A549 (cell line): ENCODE results near the gene MKNK1. TPM values are rescaled to one million over a fixed set of nuclear protein-coding genes. Genes with fewer than 3 reads are reported as not detected.

Experiments
- ATAC-seq, 2 experiments: fragments of 200-7000 bp in 1 of 2; fragments of >200 bp in 1 of 2; cut with Nextera tagmentation in 1 of 2; cut with Tn5 transposase in 1 of 2; 3 replicates each; pipeline versions ENCODE4 v1.8.0 to v1.9.1; 2018 to 2020; ENCODE audit warnings: mild to moderate bottlenecking in 1 of 2, moderate library complexity in 1 of 2
- CTCF ChIA-PET: fragments of 300-600 bp; sonication (Branson Sonifier 250); formaldehyde crosslinking; extraction: SDS; loops from one replicate; lab custom pipeline; 2021; ENCODE audit warnings: antibody characterized with exemption, inconsistent platforms; lab: Yijun Ruan, JAX
- POLR2A ChIA-PET: fragments of 350-600 bp; formaldehyde crosslinking; extraction: SDS; loops from one replicate; lab custom pipeline; 2021; ENCODE audit warnings: antibody characterized with exemption, inconsistent platforms; lab: Yijun Ruan, JAX
- DNase-seq, 2 experiments: peaks; one replicate each; pipeline versions ENCODE4 v3.0.0 to v3.0.0-alpha.2; 2011 to 2016; ENCODE audit warnings: low read depth in 1 of 2, low spot score in 1 of 2
- FAIRE-seq: peaks from 2 replicates; lab custom pipeline; 2011; peaks lifted over from hg19 to GRCh38; lab: Jason Lieb, UNC
- H3K27ac ChIP-seq, 2 experiments: fragments of >200 bp; sonication (Bioruptor Twin); formaldehyde crosslinking; 3 replicates each; pipeline ENCODE4 v1.5.1; 2016 to 2017
- H3K4me1 ChIP-seq: fragments of >200 bp; sonication (Bioruptor Twin); formaldehyde crosslinking; 3 replicates; pipeline ENCODE4 v1.6.1; 2016
- H3K4me2 ChIP-seq: fragments of >200 bp; sonication (Bioruptor Twin); formaldehyde crosslinking; 3 replicates; pipeline ENCODE4 v1.6.1; 2016
- H3K4me3 ChIP-seq: fragments of >200 bp; sonication (Bioruptor Twin); formaldehyde crosslinking; 3 replicates; pipeline ENCODE4 v1.5.1; 2016
- H3K9me3 ChIP-seq: fragments of >200 bp; sonication (Bioruptor Twin); formaldehyde crosslinking; 3 replicates; pipeline ENCODE4 v1.6.1; 2016
- BHLHE40 ChIP-seq: IDR thresholded peaks from 2 replicates; pipeline ENCODE4 v1.6.1; 2012; ENCODE audit warnings: low read depth, low read length, inconsistent platforms
- CBX8 ChIP-seq: fragments of 200-600 bp; sonication (generic); IDR thresholded peaks from 2 replicates; pipeline ENCODE4 v1.6.1; 2016
- CEBPB ChIP-seq, 2 experiments: fragments of >200 bp in 1 of 2; sonication (Bioruptor Twin) in 1 of 2; formaldehyde crosslinking in 1 of 2; IDR thresholded peaks; 2 replicates each; pipeline ENCODE4 v1.6.1; 2012 to 2016
- FOSL2 ChIP-seq, 2 experiments: fragments of 450-650 bp in 1 of 2; fragments of >200 bp in 1 of 2; sonication (Bioruptor Twin) in 1 of 2; formaldehyde crosslinking; IDR thresholded peaks; 2 replicates each; pipeline versions ENCODE4 v1.5.0 to v1.6.1; 2016 to 2020; ENCODE audit warnings: mild to moderate bottlenecking in 1 of 2, moderate library complexity in 1 of 2
- FOXS1 ChIP-seq: fragments of 250-450 bp; sonication (Bioruptor Pico); IDR thresholded peaks from 2 replicates; pipeline ENCODE4 v1.5.0; 2020; ENCODE audit warnings: mild to moderate bottlenecking, moderate library complexity
- HDAC2 ChIP-seq: fragments of 200-600 bp; sonication (generic); IDR thresholded peaks from 2 replicates; pipeline ENCODE4 v1.6.1; 2016
- HEYL ChIP-seq: fragments of 250-450 bp; sonication (Bioruptor Pico); IDR thresholded peaks from 2 replicates; pipeline ENCODE4 v1.8.0; 2021; ENCODE audit warnings: mild to moderate bottlenecking, moderate library complexity
- HOXA7 ChIP-seq: fragments of 250-450 bp; sonication (Bioruptor Pico); IDR thresholded peaks from 2 replicates; pipeline ENCODE4 v1.5.0; 2020; ENCODE audit warnings: mild to moderate bottlenecking, moderate library complexity
- MAFK ChIP-seq: fragments of 450-650 bp; IDR thresholded peaks from 2 replicates; pipeline ENCODE4 v1.6.1; 2014; ENCODE audit not compliant: partially characterized antibody
- MAZ ChIP-seq: fragments of 150-350 bp; IDR thresholded peaks from 2 replicates; pipeline ENCODE4 v1.6.1; 2014; ENCODE audit warnings: antibody characterized with exemption, low read depth, low read length, borderline replicate concordance
- PHF8 ChIP-seq: fragments of 200-600 bp; sonication (generic); IDR thresholded peaks from 2 replicates; pipeline ENCODE4 v1.6.1; 2016; ENCODE audit warnings: low read depth, mild to moderate bottlenecking, antibody characterized with exemption, moderate library complexity, borderline replicate concordance
- POLR2A ChIP-seq: IDR thresholded peaks from 2 replicates; pipeline ENCODE4 v1.6.1; 2012; ENCODE audit warnings: mild to moderate bottlenecking, low read length
- RCOR1 ChIP-seq: fragments of 150-350 bp; IDR thresholded peaks from 2 replicates; pipeline ENCODE4 v1.6.1; 2014; ENCODE audit warnings: antibody characterized with exemption, low read length, low read depth
- RFX5 ChIP-seq: fragments of 450-650 bp; IDR thresholded peaks from 2 replicates; pipeline ENCODE4 v1.7.1; 2014; ENCODE audit warnings: antibody characterized with exemption, mild to moderate bottlenecking, moderate library complexity
- SMC3 ChIP-seq: fragments of >200 bp; sonication (Bioruptor Twin); formaldehyde crosslinking; IDR thresholded peaks from 3 replicates; pipeline ENCODE4 v1.6.1; 2018; ENCODE audit warnings: inconsistent platforms
- ZFP36 ChIP-seq: fragments of 450-650 bp; IDR thresholded peaks from 2 replicates; pipeline ENCODE4 v1.6.1; 2014; ENCODE audit warnings: borderline replicate concordance; ENCODE audit not compliant: partially characterized antibody
- ZSCAN20 ChIP-seq: fragments of 250-450 bp; sonication (Bioruptor Pico); IDR thresholded peaks from 2 replicates; pipeline ENCODE4 v1.8.0; 2022; ENCODE audit warnings: mild to moderate bottlenecking, moderate library complexity
- WGBS: methylation state at CpG from one replicate; pipeline ENCODE4 v1.1.6; 2017; ENCODE audit errors: missing lambda C conversion rate; 5-methylcytosine and 5-hydroxymethylcytosine counted together
- polyA plus RNA-seq, 4 experiments: library from polyadenylated mRNA; depleted of rRNA in 3 of 4; stranded (reverse); fragments of >200 nt; fragmentation: RNase III in 1 of 4; extraction: RNeasy Plus Mini Kit Qiagen cat#74134 plus additional on column Dnase treatment in 1 of 4; gene quantifications; 2 replicates in 3 of 4; 3 replicates in 1 of 4; pipeline ENCODE4 v1.2.3, GENCODE V29; 2011 to 2017
- TF ChIP-seq, protein P1 (sequence below): fragments of >200 bp; sonication (Bioruptor Twin); formaldehyde crosslinking; IDR thresholded peaks from 2 replicates; pipeline ENCODE4 v1.6.1; 2016
- TF ChIP-seq, protein P2 (sequence below): fragments of 250-450 bp; sonication (Bioruptor Pico); IDR thresholded peaks from 2 replicates; pipeline ENCODE4 v1.5.0; 2021; ENCODE audit warnings: mild to moderate bottlenecking, moderate library complexity, borderline replicate concordance
- TF ChIP-seq, protein P3 (sequence below): fragments of >200 bp; sonication (Bioruptor Twin); formaldehyde crosslinking; IDR thresholded peaks from 3 replicates; pipeline ENCODE4 v1.6.1; 2016
- TF ChIP-seq, protein P4 (sequence below): IDR thresholded peaks from 2 replicates; pipeline ENCODE4 v1.6.1; 2012
- TF ChIP-seq, protein P5 (sequence below): fragments of 250-450 bp; sonication (Bioruptor Pico); IDR thresholded peaks from 2 replicates; pipeline ENCODE4 v1.5.0; 2020; ENCODE audit warnings: low read depth, mild to moderate bottlenecking, moderate library complexity
- TF ChIP-seq, protein P6 (sequence below): fragments of 200-600 bp; sonication (generic); IDR thresholded peaks from 2 replicates; pipeline ENCODE4 v1.6.1; 2016; ENCODE audit warnings: antibody characterized with exemption, mild to moderate bottlenecking, moderate library complexity
- TF ChIP-seq, protein P7 (sequence below): IDR thresholded peaks from 2 replicates; pipeline ENCODE4 v1.6.1; 2012

The MKNK1 gene
- polyA plus RNA-seq, 2 of the 4 experiments (the other 2 are of a cell fraction) = 20.8 to 28.4 TPM

DNA sequence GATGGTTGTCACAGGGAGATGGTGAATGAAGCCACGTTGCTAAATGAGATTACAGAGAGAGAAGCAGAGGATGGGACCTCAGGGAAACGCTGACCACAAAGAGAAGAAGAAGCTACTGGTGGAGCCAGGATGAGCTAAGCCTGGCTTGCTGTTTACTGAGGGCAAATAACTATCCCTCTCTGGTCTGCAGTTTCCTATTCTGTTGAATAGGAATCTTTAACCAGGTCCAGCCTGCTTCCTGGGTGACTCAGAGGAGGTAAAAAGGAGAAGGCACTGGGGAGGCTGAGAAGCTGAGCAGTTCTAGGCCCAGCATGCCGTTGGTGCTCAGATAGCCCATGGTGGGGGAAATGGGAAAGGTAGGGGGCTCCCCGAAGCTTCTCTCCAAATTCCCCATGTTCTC is 84.9 kb downstream of the MKNK1 start:
- no peak overlapping the region for H3K4me3 ChIP-seq
- peaks cover 80% of the 10 kb centered on the region for H3K4me1 ChIP-seq
- H3K27ac ChIP-seq = peak overlapping the region; percentile 85 to 97
- ChIA-PET CTCF (interaction anchor here (1.5 to 6.5 kb wide), 6 partner anchors 9 to 72 kb away, joined by 4 to 56 read pairs (median 6); no protein-coding TSS in a partner anchor), POLR2A (no interaction called here)
- ATAC-seq = no peak
- H3K9me3 ChIP-seq = no peaks in the 10 kb centered on the region
- no peak for DNase-seq
- no peak for TF ChIP-seq PHF8
- peak; percentile 23 for TF ChIP-seq ZFP36
- no peak for TF ChIP-seq RCOR1
- no peak for TF ChIP-seq ZSCAN20 (CRISPR knock-in tag)
- TF ChIP-seq POLR2A = no peak
- H3K4me2 ChIP-seq = peak overlapping the region; percentile 53
- 56% methylated on average over 3 of the region's 4 CpGs for WGBS
- FAIRE-seq = no peak

DNA sequence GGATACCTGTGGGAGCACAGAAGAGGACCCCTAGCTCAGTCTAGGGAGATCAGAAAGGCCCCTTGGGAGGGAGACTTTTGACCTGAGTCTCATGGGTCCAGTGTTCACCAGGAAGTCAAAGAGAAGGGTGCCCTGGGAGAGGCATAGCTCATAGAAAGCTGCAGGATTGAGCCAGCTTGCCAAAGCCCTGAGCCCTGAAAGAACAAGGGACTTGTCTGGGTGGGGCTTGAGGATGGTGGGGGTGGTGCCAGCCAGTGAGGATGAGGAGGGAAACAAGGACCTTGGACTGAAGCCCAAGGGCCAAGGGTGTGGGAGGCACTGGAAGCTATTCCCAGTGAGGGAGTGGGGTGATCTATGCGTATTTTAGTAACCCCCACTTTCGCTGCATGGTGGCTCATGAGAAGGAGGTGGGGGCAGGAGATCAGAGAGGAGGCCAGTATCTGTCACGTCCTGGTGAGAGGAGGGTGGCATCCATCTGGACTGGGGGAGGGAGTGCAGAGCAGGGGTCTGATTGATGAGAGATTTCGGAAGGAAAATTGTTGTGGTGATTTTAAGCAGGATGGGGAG is 86.1 kb downstream of the MKNK1 start:
- TF ChIP-seq, protein P1, sequence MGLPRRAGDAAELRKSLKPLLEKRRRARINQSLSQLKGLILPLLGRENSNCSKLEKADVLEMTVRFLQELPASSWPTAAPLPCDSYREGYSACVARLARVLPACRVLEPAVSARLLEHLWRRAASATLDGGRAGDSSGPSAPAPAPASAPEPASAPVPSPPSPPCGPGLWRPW = no peak
- TF ChIP-seq FOXS1 (CRISPR knock-in tag) = no peak
- no peak for TF ChIP-seq HOXA7 (CRISPR knock-in tag)
- TF ChIP-seq RCOR1 = no peak
- TF ChIP-seq, protein P2, sequence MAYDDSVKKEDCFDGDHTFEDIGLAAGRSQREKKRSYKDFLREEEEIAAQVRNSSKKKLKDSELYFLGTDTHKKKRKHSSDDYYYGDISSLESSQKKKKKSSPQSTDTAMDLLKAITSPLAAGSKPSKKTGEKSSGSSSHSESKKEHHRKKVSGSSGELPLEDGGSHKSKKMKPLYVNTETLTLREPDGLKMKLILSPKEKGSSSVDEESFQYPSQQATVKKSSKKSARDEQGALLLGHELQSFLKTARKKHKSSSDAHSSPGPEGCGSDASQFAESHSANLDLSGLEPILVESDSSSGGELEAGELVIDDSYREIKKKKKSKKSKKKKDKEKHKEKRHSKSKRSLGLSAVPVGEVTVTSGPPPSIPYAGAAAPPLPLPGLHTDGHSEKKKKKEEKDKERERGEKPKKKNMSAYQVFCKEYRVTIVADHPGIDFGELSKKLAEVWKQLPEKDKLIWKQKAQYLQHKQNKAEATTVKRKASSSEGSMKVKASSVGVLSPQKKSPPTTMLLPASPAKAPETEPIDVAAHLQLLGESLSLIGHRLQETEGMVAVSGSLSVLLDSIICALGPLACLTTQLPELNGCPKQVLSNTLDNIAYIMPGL (CRISPR knock-in tag) = no peak
- TF ChIP-seq, protein P3, sequence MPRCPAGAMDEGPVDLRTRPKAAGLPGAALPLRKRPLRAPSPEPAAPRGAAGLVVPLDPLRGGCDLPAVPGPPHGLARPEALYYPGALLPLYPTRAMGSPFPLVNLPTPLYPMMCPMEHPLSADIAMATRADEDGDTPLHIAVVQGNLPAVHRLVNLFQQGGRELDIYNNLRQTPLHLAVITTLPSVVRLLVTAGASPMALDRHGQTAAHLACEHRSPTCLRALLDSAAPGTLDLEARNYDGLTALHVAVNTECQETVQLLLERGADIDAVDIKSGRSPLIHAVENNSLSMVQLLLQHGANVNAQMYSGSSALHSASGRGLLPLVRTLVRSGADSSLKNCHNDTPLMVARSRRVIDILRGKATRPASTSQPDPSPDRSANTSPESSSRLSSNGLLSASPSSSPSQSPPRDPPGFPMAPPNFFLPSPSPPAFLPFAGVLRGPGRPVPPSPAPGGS = no peak
- no peak for TF ChIP-seq CBX8
- TF ChIP-seq HEYL = no peak
- no peak for TF ChIP-seq CEBPB (IDR thresholded peaks at IDR 0.05)
- TF ChIP-seq, protein P4, sequence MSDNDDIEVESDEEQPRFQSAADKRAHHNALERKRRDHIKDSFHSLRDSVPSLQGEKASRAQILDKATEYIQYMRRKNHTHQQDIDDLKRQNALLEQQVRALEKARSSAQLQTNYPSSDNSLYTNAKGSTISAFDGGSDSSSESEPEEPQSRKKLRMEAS = no peak
- TF ChIP-seq BHLHE40 = no peak
- TF ChIP-seq, protein P5, sequence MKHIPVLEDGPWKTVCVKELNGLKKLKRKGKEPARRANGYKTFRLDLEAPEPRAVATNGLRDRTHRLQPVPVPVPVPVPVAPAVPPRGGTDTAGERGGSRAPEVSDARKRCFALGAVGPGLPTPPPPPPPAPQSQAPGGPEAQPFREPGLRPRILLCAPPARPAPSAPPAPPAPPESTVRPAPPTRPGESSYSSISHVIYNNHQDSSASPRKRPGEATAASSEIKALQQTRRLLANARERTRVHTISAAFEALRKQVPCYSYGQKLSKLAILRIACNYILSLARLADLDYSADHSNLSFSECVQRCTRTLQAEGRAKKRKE (CRISPR knock-in tag) = no peak
- peak overlapping the region; percentile 35 for H3K4me2 ChIP-seq
- H3K9me3 ChIP-seq = no peaks in the 10 kb centered on the region
- H3K4me3 ChIP-seq = no peak overlapping the region
- DNase-seq (no peak), ATAC-seq (no peak), FAIRE-seq (no peak)
- WGBS = 88% methylated on average over 4 of the region's 4 CpGs
- CTCF ChIA-PET = interaction anchor here (0.6 to 6.5 kb wide), 5 partner anchors 10 to 160 kb away, joined by 3 to 56 read pairs (median 15); no protein-coding TSS in a partner anchor
- peaks cover 68% of the 10 kb centered on the region for H3K4me1 ChIP-seq
- H3K27ac ChIP-seq = peak overlapping the region; percentile 85 to 97; a peak in 5 of 6 replicates
- POLR2A ChIA-PET = no interaction called here

DNA sequence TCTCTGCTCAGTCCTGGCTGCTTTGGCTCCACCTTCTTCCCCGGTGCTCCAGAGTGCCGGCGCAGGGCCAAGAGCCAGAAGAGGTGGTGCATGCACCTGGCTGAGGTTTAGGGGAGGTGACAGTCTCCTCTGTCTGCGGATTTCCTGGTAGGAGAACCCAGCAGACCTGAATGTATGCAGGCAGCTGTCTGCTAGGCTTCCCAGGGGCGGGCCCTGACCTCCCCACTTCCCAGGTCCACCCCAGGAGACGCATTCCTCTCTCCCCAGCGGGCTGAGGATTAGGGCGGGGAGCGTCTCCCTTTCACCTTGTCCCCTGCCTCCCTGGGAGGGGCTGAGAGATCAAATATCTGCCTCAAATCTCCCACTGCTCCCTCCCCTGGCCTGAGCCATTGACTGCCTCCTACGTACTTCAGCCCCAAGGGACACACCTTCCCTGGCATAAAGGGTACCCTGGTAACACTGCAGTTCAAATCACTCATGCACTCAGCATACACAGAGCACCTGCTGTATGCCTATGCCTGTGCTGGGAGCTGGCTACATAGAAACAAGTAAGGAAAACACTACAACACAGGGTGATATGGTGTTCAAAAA is 87.0 kb downstream of the MKNK1 start:
- CTCF ChIA-PET = interaction anchor here (0.6 to 3.6 kb wide), 4 partner anchors 11 to 161 kb away, joined by 3 to 29 read pairs (median 4); no protein-coding TSS in a partner anchor
- WGBS = 19% methylated on average over 8 of the region's 10 CpGs
- Histone ChIP-seq H3K9me3 (no peaks in the 10 kb centered on the region), H3K4me3 (no peak overlapping the region), H3K4me1 (peaks cover 58% of the 10 kb centered on the region), H3K4me2 (peak overlapping the region; percentile 35), H3K27ac (peak overlapping the region; percentile 85 to 97; a peak in 5 of 6 replicates)
- DNase-seq (peak in 1 of 2 experiments; percentile 34), FAIRE-seq (no peak), ATAC-seq (peak; percentile 4 to 37; a peak in 3 of 6 replicates)
- POLR2A ChIA-PET = no interaction called here
- TF ChIP-seq, protein P6, sequence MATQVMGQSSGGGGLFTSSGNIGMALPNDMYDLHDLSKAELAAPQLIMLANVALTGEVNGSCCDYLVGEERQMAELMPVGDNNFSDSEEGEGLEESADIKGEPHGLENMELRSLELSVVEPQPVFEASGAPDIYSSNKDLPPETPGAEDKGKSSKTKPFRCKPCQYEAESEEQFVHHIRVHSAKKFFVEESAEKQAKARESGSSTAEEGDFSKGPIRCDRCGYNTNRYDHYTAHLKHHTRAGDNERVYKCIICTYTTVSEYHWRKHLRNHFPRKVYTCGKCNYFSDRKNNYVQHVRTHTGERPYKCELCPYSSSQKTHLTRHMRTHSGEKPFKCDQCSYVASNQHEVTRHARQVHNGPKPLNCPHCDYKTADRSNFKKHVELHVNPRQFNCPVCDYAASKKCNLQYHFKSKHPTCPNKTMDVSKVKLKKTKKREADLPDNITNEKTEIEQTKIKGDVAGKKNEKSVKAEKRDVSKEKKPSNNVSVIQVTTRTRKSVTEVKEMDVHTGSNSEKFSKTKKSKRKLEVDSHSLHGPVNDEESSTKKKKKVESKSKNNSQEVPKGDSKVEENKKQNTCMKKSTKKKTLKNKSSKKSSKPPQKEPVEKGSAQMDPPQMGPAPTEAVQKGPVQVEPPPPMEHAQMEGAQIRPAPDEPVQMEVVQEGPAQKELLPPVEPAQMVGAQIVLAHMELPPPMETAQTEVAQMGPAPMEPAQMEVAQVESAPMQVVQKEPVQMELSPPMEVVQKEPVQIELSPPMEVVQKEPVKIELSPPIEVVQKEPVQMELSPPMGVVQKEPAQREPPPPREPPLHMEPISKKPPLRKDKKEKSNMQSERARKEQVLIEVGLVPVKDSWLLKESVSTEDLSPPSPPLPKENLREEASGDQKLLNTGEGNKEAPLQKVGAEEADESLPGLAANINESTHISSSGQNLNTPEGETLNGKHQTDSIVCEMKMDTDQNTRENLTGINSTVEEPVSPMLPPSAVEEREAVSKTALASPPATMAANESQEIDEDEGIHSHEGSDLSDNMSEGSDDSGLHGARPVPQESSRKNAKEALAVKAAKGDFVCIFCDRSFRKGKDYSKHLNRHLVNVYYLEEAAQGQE = no peak
- TF ChIP-seq FOSL2 (IDR thresholded peaks at IDR 0.05) (no peak), FOSL2 (CRISPR knock-in tag; IDR thresholded peaks at IDR 0.05) (no peak), RCOR1 (no peak), RFX5 (no peak), MAFK (no peak), SMC3 (no peak), MAZ (no peak), HDAC2 (no peak), BHLHE40 (no peak)
- TF ChIP-seq, protein P7, sequence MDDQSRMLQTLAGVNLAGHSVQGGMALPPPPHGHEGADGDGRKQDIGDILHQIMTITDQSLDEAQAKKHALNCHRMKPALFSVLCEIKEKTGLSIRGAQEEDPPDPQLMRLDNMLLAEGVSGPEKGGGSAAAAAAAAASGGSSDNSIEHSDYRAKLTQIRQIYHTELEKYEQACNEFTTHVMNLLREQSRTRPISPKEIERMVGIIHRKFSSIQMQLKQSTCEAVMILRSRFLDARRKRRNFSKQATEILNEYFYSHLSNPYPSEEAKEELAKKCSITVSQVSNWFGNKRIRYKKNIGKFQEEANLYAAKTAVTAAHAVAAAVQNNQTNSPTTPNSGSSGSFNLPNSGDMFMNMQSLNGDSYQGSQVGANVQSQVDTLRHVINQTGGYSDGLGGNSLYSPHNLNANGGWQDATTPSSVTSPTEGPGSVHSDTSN = no peak
